ENCODE data around the gene CLEC2L. TPM values are rescaled to one million over a fixed set of nuclear protein-coding genes. Genes with fewer than 3 reads are reported as not detected.

The CLEC2L gene
- total RNA-seq, 3 donors from 2014 or later (not counting 1 experiment from before 2014, with no cell fraction given): 0.71 TPM; not detected in 2

DNA sequence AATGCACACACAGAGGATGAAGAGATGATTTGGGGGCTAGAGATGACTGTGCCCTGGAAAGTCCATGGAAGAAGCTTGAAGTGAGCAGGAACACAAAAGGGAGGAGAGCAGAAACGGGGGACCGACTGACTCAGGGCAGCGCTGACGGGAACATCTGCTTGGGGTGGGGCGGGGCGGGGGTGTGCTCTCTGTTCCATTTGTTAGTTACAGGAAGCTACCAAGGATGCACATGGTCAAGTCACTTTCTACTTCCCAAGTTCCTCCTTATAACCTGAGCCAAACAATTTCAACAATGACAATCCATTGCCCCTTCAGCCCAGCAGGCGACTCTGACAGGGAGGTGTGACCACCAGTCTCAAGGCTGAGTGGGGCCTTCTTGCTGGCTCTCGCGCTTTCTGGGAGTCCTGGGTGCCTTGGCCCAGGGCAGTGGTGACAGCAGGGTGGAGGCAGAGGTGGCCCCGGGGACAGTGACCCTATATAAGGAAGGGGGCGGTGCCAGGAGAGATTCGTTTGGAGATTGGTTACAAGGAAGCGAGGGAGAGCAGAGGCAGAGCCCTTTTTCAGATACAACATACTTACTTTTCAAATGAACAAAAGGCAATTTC is 39.6 kb downstream of the CLEC2L start:
- TF ChIP-seq, protein P1, sequence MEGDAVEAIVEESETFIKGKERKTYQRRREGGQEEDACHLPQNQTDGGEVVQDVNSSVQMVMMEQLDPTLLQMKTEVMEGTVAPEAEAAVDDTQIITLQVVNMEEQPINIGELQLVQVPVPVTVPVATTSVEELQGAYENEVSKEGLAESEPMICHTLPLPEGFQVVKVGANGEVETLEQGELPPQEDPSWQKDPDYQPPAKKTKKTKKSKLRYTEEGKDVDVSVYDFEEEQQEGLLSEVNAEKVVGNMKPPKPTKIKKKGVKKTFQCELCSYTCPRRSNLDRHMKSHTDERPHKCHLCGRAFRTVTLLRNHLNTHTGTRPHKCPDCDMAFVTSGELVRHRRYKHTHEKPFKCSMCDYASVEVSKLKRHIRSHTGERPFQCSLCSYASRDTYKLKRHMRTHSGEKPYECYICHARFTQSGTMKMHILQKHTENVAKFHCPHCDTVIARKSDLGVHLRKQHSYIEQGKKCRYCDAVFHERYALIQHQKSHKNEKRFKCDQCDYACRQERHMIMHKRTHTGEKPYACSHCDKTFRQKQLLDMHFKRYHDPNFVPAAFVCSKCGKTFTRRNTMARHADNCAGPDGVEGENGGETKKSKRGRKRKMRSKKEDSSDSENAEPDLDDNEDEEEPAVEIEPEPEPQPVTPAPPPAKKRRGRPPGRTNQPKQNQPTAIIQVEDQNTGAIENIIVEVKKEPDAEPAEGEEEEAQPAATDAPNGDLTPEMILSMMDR (IDR thresholded peaks at IDR 0.05): no peak
- no peaks in the 10 kb centered on the region for H3K4me1 ChIP-seq (ENCODE audit: control insufficient read depth, insufficient read depth, low read length)
- Mint-ChIP-seq H3K27me3 (ENCODE audit: low read depth in 2 of 2) (no peaks in the 10 kb centered on the region), H3K9me3 (no peaks in the 10 kb centered on the region), H3K27ac (peak overlapping the region; percentile 19 to 41), H3K4me3 (no peak overlapping the region), H3K36me3 (no peaks in the 10 kb centered on the region), H3K4me1 (peaks cover 16 to 21% of the 10 kb centered on the region in 2 donors)
- H3K4me3 ChIP-seq (ENCODE audit: low read length): no peak overlapping the region
- no peaks in the 10 kb centered on the region for H3K9me3 ChIP-seq (ENCODE audit: control insufficient read depth, insufficient read depth, low read length)
- ATAC-seq: no peak
- H3K27me3 ChIP-seq (ENCODE audit: control insufficient read depth, insufficient read depth, low read length): no peaks in the 10 kb centered on the region
- intact Hi-C loops (cut with micrococcal nuclease): no loop called here
- H3K27ac ChIP-seq (ENCODE audit: low read length): no peak overlapping the region
- H3K36me3 ChIP-seq (ENCODE audit: control insufficient read depth, insufficient read depth, low read length): no peaks in the 10 kb centered on the region
- DNase-seq: no peak
- WGBS (ENCODE audit: insufficient coverage): 81% methylated on average over 11 of the region's 13 CpGs

DNA sequence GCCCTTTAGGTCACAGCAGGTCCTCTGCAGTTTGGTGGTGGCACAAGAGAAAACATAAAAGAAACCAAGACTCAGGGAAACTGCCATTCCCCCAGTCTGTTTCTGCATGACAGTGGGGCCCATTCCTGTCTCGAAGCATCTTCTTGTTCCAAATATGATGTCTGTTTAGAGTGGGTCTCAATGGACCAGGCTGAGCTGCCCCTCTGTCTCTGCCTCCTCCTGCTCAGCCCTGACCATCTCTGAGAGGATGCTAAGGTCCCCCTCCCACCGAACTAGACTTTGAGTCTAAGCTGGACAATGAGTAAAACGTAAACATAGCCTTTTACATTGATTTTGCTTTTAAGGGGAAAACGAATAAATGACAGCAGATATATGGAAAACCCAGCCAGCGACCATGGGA is 40.4 kb downstream of the CLEC2L start:
- Histone ChIP-seq H3K9me3 (ENCODE audit: control insufficient read depth, insufficient read depth, low read length) (no peaks in the 10 kb centered on the region), H3K27ac (ENCODE audit: low read length) (no peak overlapping the region), H3K27me3 (ENCODE audit: control insufficient read depth, insufficient read depth, low read length) (no peaks in the 10 kb centered on the region), H3K4me1 (ENCODE audit: control insufficient read depth, insufficient read depth, low read length) (no peaks in the 10 kb centered on the region), H3K4me3 (ENCODE audit: low read length) (no peak overlapping the region), H3K36me3 (ENCODE audit: control insufficient read depth, insufficient read depth, low read length) (peaks cover 1% of the 10 kb centered on the region)
- 97% methylated on average over 5 of the region's 5 CpGs for WGBS (ENCODE audit: insufficient coverage)
- Mint-ChIP-seq H3K27me3 (ENCODE audit: low read depth in 2 of 2) (no peaks in the 10 kb centered on the region), H3K4me1 (peaks cover 16 to 22% of the 10 kb centered on the region in 2 donors), H3K27ac (peak overlapping the region; percentile 41 to 70), H3K36me3 (no peaks in the 10 kb centered on the region), H3K9me3 (no peaks in the 10 kb centered on the region), H3K4me3 (no peak overlapping the region)
- ATAC-seq (no peak), DNase-seq (no peak)
- TF ChIP-seq, protein P1 (IDR thresholded peaks at IDR 0.05): no peak
- intact Hi-C loops (cut with micrococcal nuclease): no loop called here

DNA sequence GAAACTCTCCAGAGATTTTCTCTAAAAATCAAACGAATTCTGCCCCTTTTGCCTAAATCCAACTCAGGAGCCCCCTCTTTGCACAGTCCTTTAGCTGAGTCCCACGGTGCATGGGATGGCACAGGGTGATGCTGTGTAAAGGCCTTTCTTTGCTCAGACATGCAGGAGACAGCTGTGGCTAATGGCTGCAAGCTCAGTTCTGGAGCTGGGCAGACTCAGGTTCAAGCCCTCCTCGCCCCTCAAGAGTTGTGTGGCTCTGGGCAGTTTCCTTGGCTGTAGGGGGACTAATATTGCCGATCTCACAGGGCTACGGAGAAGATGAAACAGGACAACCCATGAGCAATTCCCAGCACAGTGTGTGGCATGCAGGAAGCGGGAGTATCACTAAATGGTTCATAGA is 42.6 kb downstream of the CLEC2L start:
- no peak overlapping the region for H3K4me3 Mint-ChIP-seq
- no peaks in the 10 kb centered on the region for H3K9me3 Mint-ChIP-seq
- Histone ChIP-seq H3K4me1 (ENCODE audit: control insufficient read depth, insufficient read depth, low read length) (no peaks in the 10 kb centered on the region), H3K4me3 (ENCODE audit: low read length) (no peak overlapping the region), H3K36me3 (ENCODE audit: control insufficient read depth, insufficient read depth, low read length) (peaks cover 9% of the 10 kb centered on the region), H3K27ac (ENCODE audit: low read length) (no peak overlapping the region), H3K9me3 (ENCODE audit: control insufficient read depth, insufficient read depth, low read length) (no peaks in the 10 kb centered on the region), H3K27me3 (ENCODE audit: control insufficient read depth, insufficient read depth, low read length) (no peaks in the 10 kb centered on the region)
- TF ChIP-seq, protein P1 (IDR thresholded peaks at IDR 0.05): no peak
- ATAC-seq: no peak
- H3K36me3 Mint-ChIP-seq: no peaks in the 10 kb centered on the region
- intact Hi-C loops (cut with micrococcal nuclease): no loop called here
- no peaks in the 10 kb centered on the region for H3K27me3 Mint-ChIP-seq (ENCODE audit: low read depth in 2 of 2)
- DNase-seq: no peak
- 96% methylated on average over 6 of the region's 6 CpGs for WGBS (ENCODE audit: insufficient coverage)
- H3K27ac Mint-ChIP-seq: peak overlapping the region in 1 of 2 donors; percentile 43
- H3K4me1 Mint-ChIP-seq: peaks cover 16% of the 10 kb centered on the region in 2 donors

Data from natural killer cell (primary cell).